ENCODE measurements around the gene LRBA.
A peak's percentile ranks its signal among the peaks of the same experiment; 100 is the strongest.

LRBA gene

GRCh38 chr4:150725957-150726523, 289.0 kb downstream of the LRBA start:
- no peak for DNase-seq (ENCODE audit: low spot score)

- DNase-seq (ENCODE audit: low spot score), result no peak
Measured at GRCh38 chr4:150723727-150724411, 291.2 kb downstream of the LRBA start.

- DNase-seq (ENCODE audit: low spot score), result no peak
Measured at GRCh38 chr4:150722908-150723362, 292.1 kb downstream of the LRBA start.

GRCh38 chr4:150720973-150721518, 294.0 kb downstream of the LRBA start:
- no peak for DNase-seq (ENCODE audit: low spot score)

GRCh38 chr4:150717952-150718351, 297.1 kb downstream of the LRBA start:
- no peak for DNase-seq (ENCODE audit: low spot score)

GRCh38 chr4:150714462-150715438, 300.3 kb downstream of the LRBA start:
- no peak for DNase-seq (ENCODE audit: low spot score)

- no peak for DNase-seq (ENCODE audit: low spot score)
Measured at GRCh38 chr4:150713251-150713650, 301.8 kb downstream of the LRBA start.

- no peak for DNase-seq (ENCODE audit: low spot score)
Measured at GRCh38 chr4:150710770-150711375, 304.2 kb downstream of the LRBA start.

GRCh38 chr4:150708004-150708403, 307.1 kb downstream of the LRBA start:
- DNase-seq (ENCODE audit: low spot score), result no peak

- no peak for DNase-seq (ENCODE audit: low spot score)
Measured at GRCh38 chr4:150699599-150699998, 315.5 kb downstream of the LRBA start.

GRCh38 chr4:150695162-150695561, 319.9 kb downstream of the LRBA start:
- DNase-seq (ENCODE audit: low spot score), result no peak

- DNase-seq (ENCODE audit: low spot score), result no peak
Measured at GRCh38 chr4:150694438-150694837, 320.6 kb downstream of the LRBA start.

- no peak for DNase-seq (ENCODE audit: low spot score)
Measured at GRCh38 chr4:150683775-150684350, 331.2 kb downstream of the LRBA start.

GRCh38 chr4:150682126-150682525, 333.0 kb downstream of the LRBA start:
- DNase-seq (ENCODE audit: low spot score), result no peak

- DNase-seq (ENCODE audit: low spot score), result no peak
Measured at GRCh38 chr4:150681063-150681462, 334.0 kb downstream of the LRBA start.

GRCh38 chr4:150680651-150681050, 334.4 kb downstream of the LRBA start:
- no peak for DNase-seq (ENCODE audit: low spot score)

- no peak for DNase-seq (ENCODE audit: low spot score)
Measured at GRCh38 chr4:150679765-150680343, 335.2 kb downstream of the LRBA start.

- no peak for DNase-seq (ENCODE audit: low spot score)
Measured at GRCh38 chr4:150679018-150679764, 335.9 kb downstream of the LRBA start.

GRCh38 chr4:150673793-150674192, 341.3 kb downstream of the LRBA start:
- DNase-seq (ENCODE audit: low spot score), result no peak

- peak; percentile 23 for DNase-seq (ENCODE audit: low spot score)
Measured at GRCh38 chr4:150668824-150669223, 346.3 kb downstream of the LRBA start.

Data from RKO (cell line).